T-helper 1 cell treated with Interleukin-12 subunit alpha and Interleukin-12 subunit beta and Interleukin-4 antibody, amounts not matched to agents 30 μg/mL and 1 μg/mL, for 36 hours (primary cell): ENCODE data around the gene KNOP1.
"Not testable (repeated sequence)": the region's sequence is repeated elsewhere in the genome, so short reads cannot be mapped to it uniquely, and the experiment has no call there.

Source experiments
- H3K27ac Mint-ChIP-seq: one replicate; pipeline ENCODE4 v1.8.0; 2021; ENCODE audit warnings: mild to moderate bottlenecking, mixed read lengths
- H3K27me3 Mint-ChIP-seq: one replicate; pipeline ENCODE4 v1.8.0; 2021; ENCODE audit warnings: low read depth, mixed read lengths
- H3K36me3 Mint-ChIP-seq: one replicate; pipeline ENCODE4 v1.8.0; 2021; ENCODE audit warnings: low read depth, mixed read lengths
- H3K4me1 Mint-ChIP-seq: one replicate; pipeline ENCODE4 v1.8.0; 2021; ENCODE audit warnings: low read depth, mixed read lengths
- H3K4me3 Mint-ChIP-seq: one replicate; pipeline ENCODE4 v1.8.0; 2021; ENCODE audit warnings: mild to moderate bottlenecking, moderate library complexity, mixed read lengths
- H3K9me3 Mint-ChIP-seq: one replicate; pipeline ENCODE4 v1.8.0; 2021; ENCODE audit warnings: mixed read lengths

The KNOP1 gene

DNA sequence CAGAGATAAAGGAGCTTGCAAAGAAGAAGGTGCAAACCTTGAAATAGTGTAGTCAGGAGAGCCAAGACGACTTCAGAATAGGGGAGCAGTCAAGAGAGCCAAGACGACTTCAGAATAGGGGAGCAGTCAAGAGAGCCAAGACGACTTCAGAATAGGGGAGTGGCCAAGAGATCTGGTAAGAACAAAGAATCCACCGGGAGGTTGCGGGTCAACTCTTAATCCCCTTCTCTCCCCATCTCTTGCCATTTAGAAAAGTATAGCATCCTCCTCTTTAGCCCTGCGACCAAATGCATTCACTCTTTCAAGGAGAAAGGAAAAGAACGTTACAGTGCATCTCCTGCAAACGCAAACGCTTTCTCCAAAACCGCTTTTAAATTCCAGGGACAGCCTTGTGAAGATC is 713 bp downstream of the KNOP1 start:
- H3K36me3 Mint-ChIP-seq: peaks cover 10% of the 10 kb centered on the region
- H3K4me3 Mint-ChIP-seq: peak overlapping the region; percentile 89
- H3K27ac Mint-ChIP-seq: peak overlapping the region; percentile 76
- no peaks in the 10 kb centered on the region for H3K27me3 Mint-ChIP-seq
- H3K9me3 Mint-ChIP-seq: no peaks in the 10 kb centered on the region
- H3K4me1 Mint-ChIP-seq: peaks cover 13% of the 10 kb centered on the region

DNA sequence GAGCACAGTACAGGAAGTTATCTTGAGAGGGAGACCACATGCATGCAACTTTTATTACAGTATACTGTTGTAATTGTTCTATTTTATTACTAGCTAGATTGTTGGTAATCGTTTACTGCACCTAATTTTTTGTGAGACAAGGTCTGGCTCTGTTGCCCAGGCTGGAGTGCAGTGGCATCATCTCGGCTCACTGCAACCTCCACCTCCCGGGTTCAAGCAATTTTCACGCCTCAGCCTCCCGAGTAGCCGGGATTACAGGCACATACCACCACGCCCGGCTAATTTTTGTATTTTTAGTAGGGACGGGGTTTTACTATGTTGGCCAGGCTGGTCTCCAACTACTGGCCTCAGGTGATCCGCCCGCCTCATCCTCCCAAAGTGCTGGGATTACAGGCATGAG is 1.3 kb downstream of the KNOP1 start:
- Mint-ChIP-seq H3K4me1 (peaks cover 13% of the 10 kb centered on the region), H3K4me3 (peak overlapping the region; percentile 89), H3K27ac (peak overlapping the region; percentile 76)
- H3K9me3 Mint-ChIP-seq, H3K36me3 Mint-ChIP-seq, H3K27me3 Mint-ChIP-seq: not testable (repeated sequence)

DNA sequence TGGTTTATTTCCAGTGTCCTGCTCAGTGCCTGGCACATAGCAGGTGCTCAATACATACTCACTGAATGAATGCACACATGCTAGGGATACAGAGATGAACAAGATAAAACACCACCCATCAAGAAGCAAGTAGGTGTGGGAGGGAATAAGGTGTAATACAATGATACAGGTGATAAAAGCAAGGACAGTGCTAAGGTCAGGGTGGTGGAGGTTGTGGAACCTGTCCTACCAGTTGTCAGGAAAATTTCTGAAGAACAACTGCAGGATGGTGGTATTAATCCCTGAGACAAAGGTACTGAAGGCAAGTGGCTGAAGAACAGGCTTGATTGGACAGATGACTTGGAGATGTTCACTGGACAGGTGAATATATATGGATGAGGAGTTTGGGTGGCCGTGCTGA is 1.8 kb downstream of the KNOP1 start:
- Mint-ChIP-seq H3K4me3 (peak overlapping the region; percentile 52), H3K4me1 (peaks cover 13% of the 10 kb centered on the region), H3K27me3 (no peaks in the 10 kb centered on the region), H3K27ac (no peak overlapping the region), H3K36me3 (peaks cover 11% of the 10 kb centered on the region), H3K9me3 (no peaks in the 10 kb centered on the region)

DNA sequence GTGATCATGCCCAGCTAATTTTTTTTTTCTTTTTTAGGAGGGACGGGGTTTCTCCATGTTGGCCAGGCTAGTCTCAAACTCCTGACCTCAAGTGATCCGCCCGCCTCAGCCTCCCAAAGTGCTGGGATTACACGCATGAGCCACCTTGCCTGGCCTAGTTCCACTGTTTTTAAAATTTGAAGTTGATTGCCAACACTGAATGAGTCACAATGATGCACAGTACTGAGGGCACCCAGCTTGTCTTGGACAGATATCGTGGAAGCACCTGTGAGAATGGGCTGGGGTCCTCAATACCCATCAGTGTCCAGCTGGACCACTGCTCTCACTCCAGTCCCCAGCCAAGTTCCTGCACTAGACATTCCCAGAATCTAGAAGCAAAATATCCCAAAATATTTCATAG is 2.5 kb downstream of the KNOP1 start:
- no peaks in the 10 kb centered on the region for H3K27me3 Mint-ChIP-seq
- no peaks in the 10 kb centered on the region for H3K9me3 Mint-ChIP-seq
- no peak overlapping the region for H3K27ac Mint-ChIP-seq
- H3K36me3 Mint-ChIP-seq: peaks cover 11% of the 10 kb centered on the region
- H3K4me1 Mint-ChIP-seq: peaks cover 13% of the 10 kb centered on the region
- no peak overlapping the region for H3K4me3 Mint-ChIP-seq

DNA sequence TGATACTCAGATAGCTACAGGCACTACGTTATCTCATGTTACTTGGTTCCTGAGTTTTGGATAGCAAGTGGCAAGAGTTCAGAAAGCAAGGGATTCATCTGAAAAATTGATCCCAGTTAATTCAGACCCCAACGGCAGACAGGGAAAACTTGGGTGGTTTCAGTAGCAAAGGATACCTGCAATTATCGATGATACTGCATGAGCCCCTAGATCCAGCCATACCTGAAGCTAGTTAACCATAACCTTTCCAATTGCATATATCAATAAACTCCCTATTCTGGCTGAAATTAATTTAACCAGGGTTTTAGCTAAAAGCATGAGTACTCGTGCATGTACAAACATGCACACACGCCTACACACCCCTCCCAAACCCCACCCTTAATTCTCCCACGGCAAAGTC is 4.3 kb downstream of the KNOP1 start:
- Mint-ChIP-seq H3K27me3 (no peaks in the 10 kb centered on the region), H3K4me1 (peaks cover 11% of the 10 kb centered on the region), H3K4me3 (no peak overlapping the region), H3K27ac (no peak overlapping the region), H3K9me3 (no peaks in the 10 kb centered on the region), H3K36me3 (peaks cover 17% of the 10 kb centered on the region)

DNA sequence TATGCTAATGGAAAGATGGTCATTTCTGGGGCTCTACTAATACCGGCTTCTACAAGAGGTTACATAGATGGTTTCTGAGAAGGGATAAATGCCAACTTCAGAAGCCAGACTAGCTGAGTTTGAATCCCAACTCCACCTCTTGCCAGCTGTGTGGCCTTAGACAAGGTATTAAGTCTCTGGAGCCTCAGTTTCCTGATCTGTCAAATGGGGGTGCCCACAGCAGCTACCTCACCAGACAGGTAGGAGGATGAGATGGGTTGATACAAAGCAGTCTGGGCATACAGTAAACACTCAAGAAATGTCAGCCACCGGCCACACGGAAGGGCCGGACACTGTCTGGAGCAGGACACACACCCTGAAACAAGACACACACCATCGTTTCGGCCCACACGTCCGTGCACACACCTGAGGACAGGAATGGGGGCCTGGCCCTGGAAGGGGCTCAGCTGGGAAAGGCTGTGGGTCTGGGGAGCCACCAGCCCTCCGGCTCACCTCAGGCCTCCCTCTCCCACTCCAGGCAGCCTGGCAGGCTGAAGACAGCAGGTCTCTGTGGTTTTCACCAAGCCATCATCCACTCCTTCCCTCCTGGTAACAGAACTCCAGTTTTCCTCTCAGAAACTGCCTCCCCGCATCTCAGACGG is 5.5 kb downstream of the KNOP1 start:
- Mint-ChIP-seq H3K9me3 (no peaks in the 10 kb centered on the region), H3K27me3 (no peaks in the 10 kb centered on the region), H3K4me1 (peaks cover 11% of the 10 kb centered on the region), H3K27ac (no peak overlapping the region), H3K36me3 (peaks cover 17% of the 10 kb centered on the region), H3K4me3 (no peak overlapping the region)

DNA sequence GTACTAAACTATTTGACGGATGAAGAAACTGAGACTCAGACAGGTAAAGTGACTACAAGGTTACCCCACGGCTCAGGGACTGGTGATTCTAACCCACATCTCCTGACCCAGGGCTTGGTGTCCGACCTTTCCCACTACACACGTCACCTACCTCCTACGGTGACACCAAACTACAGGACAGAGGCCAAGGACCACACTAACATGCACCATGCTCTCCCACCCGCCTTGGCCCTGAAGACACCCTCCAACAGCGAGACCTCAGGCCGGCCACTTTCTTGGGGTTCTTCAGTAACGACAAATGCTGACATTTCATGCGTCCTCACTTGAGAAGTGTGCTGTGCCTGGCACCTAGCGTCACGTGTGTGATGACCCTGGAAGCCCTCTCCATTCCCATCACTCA is 6.4 kb downstream of the KNOP1 start:
- Mint-ChIP-seq H3K27me3 (no peaks in the 10 kb centered on the region), H3K36me3 (peaks cover 17% of the 10 kb centered on the region), H3K27ac (no peak overlapping the region), H3K4me3 (no peak overlapping the region), H3K9me3 (no peaks in the 10 kb centered on the region), H3K4me1 (peaks cover 6% of the 10 kb centered on the region)

DNA sequence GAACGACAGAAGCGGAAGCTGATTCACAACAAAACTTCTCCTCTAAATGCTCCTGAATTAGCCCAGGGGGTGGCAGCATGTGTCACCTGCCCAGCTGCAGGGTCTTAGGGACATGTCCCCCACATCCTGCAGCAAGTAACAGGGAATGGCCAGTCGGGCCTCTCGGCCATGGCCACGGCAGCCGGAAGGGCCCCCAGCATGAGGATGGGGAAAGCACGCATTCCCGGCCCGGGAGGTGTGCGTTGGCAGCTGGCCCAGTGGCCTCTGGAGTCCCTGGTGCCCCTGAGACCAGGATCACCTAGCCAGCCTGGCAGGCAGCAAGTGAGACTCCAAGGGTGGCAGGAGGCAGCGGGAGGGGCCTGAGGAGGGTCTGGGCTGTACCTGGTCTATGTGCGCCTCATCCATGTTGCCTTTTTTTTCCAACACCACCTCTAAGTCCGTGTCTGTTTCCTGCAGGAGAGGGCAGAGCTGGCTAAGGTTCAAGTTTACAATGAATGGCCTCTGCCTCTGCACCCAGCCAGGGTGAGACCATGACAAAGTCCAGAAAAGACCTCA is 7.0 kb downstream of the KNOP1 start:
- no peaks in the 10 kb centered on the region for H3K27me3 Mint-ChIP-seq
- no peaks in the 10 kb centered on the region for H3K9me3 Mint-ChIP-seq
- peaks cover under 1% of the 10 kb centered on the region for H3K4me1 Mint-ChIP-seq
- no peak overlapping the region for H3K27ac Mint-ChIP-seq
- peaks cover 19% of the 10 kb centered on the region for H3K36me3 Mint-ChIP-seq
- no peak overlapping the region for H3K4me3 Mint-ChIP-seq

DNA sequence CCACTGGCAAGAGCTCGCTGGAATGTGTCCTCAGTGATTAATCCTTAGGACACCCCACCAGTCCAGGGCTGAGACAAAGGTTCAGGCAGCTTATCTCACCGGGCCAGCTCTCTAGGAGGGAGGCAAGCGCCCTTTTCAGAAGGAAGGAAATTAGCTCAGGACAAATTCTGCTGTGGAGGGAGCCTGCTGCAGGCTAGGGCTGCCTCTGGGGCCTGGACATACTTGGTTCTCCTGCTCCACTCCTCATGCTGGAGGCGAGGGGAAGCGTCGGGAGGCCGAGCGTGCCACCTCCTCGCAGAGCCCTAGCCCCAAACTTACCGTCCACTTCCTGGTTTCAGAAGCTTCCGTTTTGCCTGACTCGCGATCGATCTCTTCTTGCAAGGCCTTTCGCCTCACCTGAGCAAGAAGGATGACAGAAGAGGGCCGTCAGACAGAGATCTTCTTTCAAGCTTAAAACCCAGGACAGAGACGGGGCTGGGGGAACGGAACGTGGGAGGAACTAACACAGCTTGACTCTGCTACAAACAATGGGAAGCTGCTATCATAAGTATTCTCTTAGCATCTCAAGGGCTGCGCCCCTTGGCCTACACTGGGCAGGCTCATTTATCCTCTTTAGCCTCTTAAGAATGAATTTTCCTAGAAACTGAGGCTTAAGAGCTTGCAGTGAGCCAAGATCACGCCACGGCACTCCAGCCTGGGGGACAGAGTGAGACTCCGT is 7.7 kb downstream of the KNOP1 start:
- H3K4me3 Mint-ChIP-seq: no peak overlapping the region
- H3K27ac Mint-ChIP-seq: no peak overlapping the region
- H3K36me3 Mint-ChIP-seq: peaks cover 21% of the 10 kb centered on the region
- no peaks in the 10 kb centered on the region for H3K4me1 Mint-ChIP-seq
- no peaks in the 10 kb centered on the region for H3K9me3 Mint-ChIP-seq
- no peaks in the 10 kb centered on the region for H3K27me3 Mint-ChIP-seq

DNA sequence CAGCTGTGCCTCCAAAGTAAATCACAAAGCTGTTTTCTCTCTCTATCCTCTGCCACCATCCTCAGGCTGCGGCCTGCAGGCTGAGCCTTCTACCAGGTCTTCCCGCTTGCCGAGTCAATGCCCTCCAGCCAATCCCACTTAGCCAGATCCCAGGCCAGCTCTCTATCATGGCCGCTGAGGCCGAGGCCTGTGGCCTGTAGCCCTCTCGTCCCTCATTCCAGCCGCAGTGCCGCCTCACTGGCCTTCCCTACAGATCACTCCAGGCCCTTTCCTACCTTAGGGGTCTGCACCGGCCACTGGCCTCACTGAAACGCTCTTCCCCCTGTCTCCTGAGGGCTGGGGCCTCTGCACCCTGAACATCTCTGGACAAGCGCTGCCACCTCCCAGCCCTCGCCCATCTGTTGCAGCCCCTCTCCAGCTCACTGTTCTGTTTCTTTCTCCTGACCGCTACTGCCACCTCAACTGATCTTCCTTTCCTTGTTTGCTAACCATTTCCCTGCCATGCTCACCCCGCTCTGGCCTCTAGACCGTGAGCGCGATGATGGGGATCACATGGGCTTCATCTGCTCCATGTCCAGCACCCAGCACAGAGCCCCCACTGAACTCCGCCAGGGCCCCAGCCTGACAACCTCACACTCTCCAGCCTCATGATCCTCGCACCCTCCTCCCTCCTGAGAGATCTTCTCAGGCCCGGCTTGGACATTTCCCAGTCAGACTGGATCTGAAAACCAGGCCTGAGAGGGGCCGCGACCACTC is 8.5 kb downstream of the KNOP1 start:
- Mint-ChIP-seq H3K27ac (no peak overlapping the region), H3K27me3 (no peaks in the 10 kb centered on the region), H3K36me3 (peaks cover 22% of the 10 kb centered on the region), H3K4me1 (no peaks in the 10 kb centered on the region), H3K4me3 (no peak overlapping the region), H3K9me3 (no peaks in the 10 kb centered on the region)

DNA sequence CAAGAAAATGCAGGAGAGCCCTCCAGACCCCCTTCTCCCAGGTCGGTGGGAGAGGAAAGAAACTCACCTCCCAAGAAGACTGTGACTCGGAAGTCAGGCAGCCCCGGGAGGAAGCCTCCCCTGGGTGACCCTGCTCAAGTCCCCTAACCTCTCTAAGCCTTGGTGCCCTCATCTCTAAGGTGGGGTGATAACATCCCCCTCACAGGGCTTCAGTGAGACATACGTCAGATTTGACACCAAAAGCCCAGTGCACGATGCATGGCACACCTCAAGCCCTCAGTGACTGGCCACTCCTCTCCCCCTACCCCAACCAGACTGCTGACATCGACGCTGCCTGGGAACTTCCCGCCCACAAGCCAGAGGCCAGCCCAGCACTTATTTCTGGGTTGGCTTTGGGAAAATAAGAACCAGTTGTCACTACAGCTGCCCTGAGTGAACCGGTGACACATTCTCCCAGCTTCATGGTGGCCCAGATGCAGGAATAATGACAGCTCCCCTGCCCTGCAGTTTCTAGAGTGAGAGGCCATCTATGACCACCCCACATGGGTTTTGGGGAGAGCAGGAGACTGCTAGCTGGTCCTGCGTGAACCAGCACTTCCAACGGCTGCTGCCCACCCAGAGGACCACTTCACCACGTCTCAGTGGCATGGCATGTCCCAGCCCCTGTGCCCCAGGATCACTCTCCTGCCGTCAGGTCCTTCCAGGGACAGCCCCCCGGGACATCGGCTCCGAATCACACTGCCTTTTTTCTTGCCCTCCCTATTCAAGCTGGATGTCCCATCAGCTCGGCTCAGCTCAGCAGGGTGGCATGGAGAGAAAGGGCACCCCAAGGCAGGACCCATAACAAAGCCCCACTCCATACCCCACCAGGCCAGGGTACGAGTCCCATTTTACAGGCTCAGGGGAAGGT is 9.5 kb downstream of the KNOP1 start:
- Mint-ChIP-seq H3K27me3 (no peaks in the 10 kb centered on the region), H3K4me3 (no peak overlapping the region), H3K4me1 (no peaks in the 10 kb centered on the region), H3K36me3 (peaks cover 19% of the 10 kb centered on the region), H3K27ac (no peak overlapping the region), H3K9me3 (no peaks in the 10 kb centered on the region)

DNA sequence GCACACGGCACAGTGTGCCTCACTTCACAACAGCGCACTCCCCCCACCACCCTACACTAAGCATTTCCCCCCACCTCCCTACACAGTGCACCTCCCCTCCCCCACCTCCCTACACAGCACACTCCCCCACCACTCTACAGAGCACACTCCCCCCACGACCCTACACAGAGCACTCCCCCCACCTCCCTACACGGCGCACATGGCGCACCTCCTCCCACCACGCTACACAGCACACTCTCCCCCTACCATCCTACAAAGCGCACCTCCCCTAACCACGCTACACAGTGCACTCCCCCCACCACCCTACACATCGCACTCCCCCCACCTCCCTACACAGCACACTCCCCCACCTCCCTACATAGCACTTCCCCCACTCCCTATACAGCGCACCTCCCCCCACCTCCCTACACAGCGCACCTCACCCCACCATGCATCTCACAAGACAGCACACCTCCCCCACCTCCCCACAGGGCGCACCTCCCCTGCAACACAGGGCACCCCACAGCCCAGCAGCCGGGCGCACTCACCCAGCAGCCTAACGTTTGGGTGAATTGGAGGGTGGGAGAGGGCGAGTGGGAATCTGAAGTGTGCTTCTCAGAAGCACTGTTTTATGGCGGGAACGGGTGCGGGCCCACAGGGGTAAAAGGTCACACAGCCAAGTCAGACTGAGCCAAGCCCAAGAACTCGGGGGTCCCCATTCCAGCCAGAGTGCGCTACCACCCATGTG is 10.3 kb downstream of the KNOP1 start:
- Mint-ChIP-seq H3K9me3 (no peaks in the 10 kb centered on the region), H3K36me3 (peaks cover 24% of the 10 kb centered on the region), H3K4me3 (no peak overlapping the region), H3K4me1 (no peaks in the 10 kb centered on the region), H3K27ac (no peak overlapping the region), H3K27me3 (no peaks in the 10 kb centered on the region)

DNA sequence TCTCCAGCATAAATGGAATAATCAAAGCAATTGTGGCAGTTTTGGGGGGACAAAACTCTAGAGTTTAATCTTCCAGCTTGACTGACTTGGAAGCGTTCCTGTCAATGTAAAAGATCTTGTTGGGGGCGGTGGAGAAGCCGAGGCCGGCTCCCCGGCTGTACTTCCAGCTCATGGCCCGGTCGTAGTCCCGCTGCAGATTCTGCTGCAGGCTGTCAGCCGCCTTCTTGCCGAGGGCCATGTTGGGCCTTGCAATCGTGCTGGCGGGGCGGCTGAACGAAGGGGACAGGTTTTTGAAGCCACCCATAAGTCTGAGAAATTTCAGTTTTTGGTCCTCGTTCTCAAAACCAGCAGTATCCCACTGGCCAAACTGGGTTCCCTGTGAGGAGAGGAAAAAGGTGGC is 11.2 kb downstream of the KNOP1 start:
- Mint-ChIP-seq H3K9me3 (no peaks in the 10 kb centered on the region), H3K4me1 (no peaks in the 10 kb centered on the region), H3K27me3 (no peaks in the 10 kb centered on the region), H3K27ac (no peak overlapping the region), H3K36me3 (peaks cover 27% of the 10 kb centered on the region), H3K4me3 (no peak overlapping the region)
